SK-N-SH treated with all-trans-retinoic acid at 6 μM for 48 hours (cell line): Measurements from ENCODE around the gene CCDC63.

Experiments used
- CREB5 ChIP-seq: fragments of 250-450 bp; sonication (Bioruptor Pico); IDR thresholded peaks from 2 replicates; pipeline ENCODE4 v1.5.1; 2020; ENCODE audit warnings: low read depth, mild to moderate bottlenecking, moderate library complexity
- CSRNP3 ChIP-seq: fragments of 250-450 bp; sonication (Bioruptor Pico); IDR thresholded peaks from 2 replicates; pipeline ENCODE4 v1.5.1; 2021; ENCODE audit warnings: mild to moderate bottlenecking, moderate library complexity
- ISL1 ChIP-seq: fragments of 250-450 bp; sonication (Bioruptor Pico); IDR thresholded peaks from 2 replicates; pipeline ENCODE4 v2.1.2; 2022; ENCODE audit warnings: mild to moderate bottlenecking, moderate library complexity
- PATZ1 ChIP-seq: fragments of 250-450 bp; sonication (Bioruptor Pico); IDR thresholded peaks from 2 replicates; pipeline ENCODE4 v1.8.0; 2020; ENCODE audit warnings: mild to moderate bottlenecking, moderate library complexity, borderline replicate concordance
- RARB ChIP-seq: fragments of 250-450 bp; sonication (Bioruptor Pico); IDR thresholded peaks from 2 replicates; pipeline ENCODE4 v1.8.0; 2021; ENCODE audit warnings: mild to moderate bottlenecking, moderate library complexity

GRCh38 chr12:110920324-110920910 is 73.6 kb downstream of the CCDC63 start, which contains the start of gene MYL2:
- no peak for TF ChIP-seq ISL1 (CRISPR knock-in tag)
- no peak for TF ChIP-seq PATZ1
- TF ChIP-seq RARB (CRISPR knock-in tag), result no peak
- TF ChIP-seq CSRNP3 (CRISPR knock-in tag), result no peak
- no peak for TF ChIP-seq CREB5 (CRISPR knock-in tag)
